Trophoblast cell (in vitro differentiated cells and primary cell): ENCODE data around the gene CCL4.

ENCODE experiments used
- DNase-seq, 2 donors: peaks; one replicate each; pipeline ENCODE4 v3.0.0-alpha.2; 2016
- H2AFZ ChIP-seq: 2 replicates; pipeline ENCODE4 v1.6.1; 2013; ENCODE audit warnings: low read length, moderate library complexity, mild to moderate bottlenecking; ENCODE audit not compliant: insufficient read depth, poor library complexity
- H2AK5ac ChIP-seq: 2 replicates; pipeline ENCODE4 v1.6.1; 2013; ENCODE audit warnings: mild to moderate bottlenecking, low read length
- H2BK120ac ChIP-seq: 2 replicates; pipeline ENCODE4 v1.6.1; 2013; ENCODE audit warnings: low read length, mild to moderate bottlenecking, moderate library complexity; ENCODE audit not compliant: insufficient read depth, poor library complexity
- H2BK12ac ChIP-seq: 2 replicates; pipeline ENCODE4 v1.6.1; 2013; ENCODE audit warnings: mild to moderate bottlenecking, low read length, moderate library complexity
- H2BK5ac ChIP-seq: 2 replicates; pipeline ENCODE4 v1.6.1; 2013; ENCODE audit warnings: low read length, low read depth, moderate library complexity, mild to moderate bottlenecking; ENCODE audit not compliant: poor library complexity
- H3K14ac ChIP-seq: 2 replicates; pipeline ENCODE4 v1.6.1; 2013; ENCODE audit warnings: mild to moderate bottlenecking, low read length
- H3K18ac ChIP-seq: 2 replicates; pipeline ENCODE4 v1.6.1; 2013; ENCODE audit warnings: mild to moderate bottlenecking, low read length
- H3K23ac ChIP-seq: 2 replicates; pipeline ENCODE4 v1.6.1; 2013; ENCODE audit warnings: low read length
- H3K27ac ChIP-seq: 2 replicates; pipeline ENCODE4 v1.5.1; 2013; ENCODE audit warnings: low read depth, mild to moderate bottlenecking, inconsistent platforms, low read length, moderate library complexity
- H3K27me3 ChIP-seq: 2 replicates; pipeline ENCODE4 v1.6.1; 2013; ENCODE audit warnings: inconsistent platforms, mild to moderate bottlenecking, low read length, moderate library complexity; ENCODE audit not compliant: insufficient read depth
- H3K36me3 ChIP-seq, 2 experiments: 1 replicate in 1 of 2; 2 replicates in 1 of 2; pipeline ENCODE4 v1.6.1; 2013; ENCODE audit warnings: low read length in 2 of 2, mild to moderate bottlenecking in 2 of 2, moderate library complexity in 1 of 2; ENCODE audit not compliant: insufficient read depth in 2 of 2, control insufficient read depth in 1 of 2
- H3K4ac ChIP-seq: 2 replicates; pipeline ENCODE4 v1.6.1; 2013; ENCODE audit warnings: low read depth, mild to moderate bottlenecking, low read length, moderate library complexity
- H3K4me1 ChIP-seq, 2 experiments: 1 replicate in 1 of 2; 2 replicates in 1 of 2; pipeline ENCODE4 v1.6.1; 2013; ENCODE audit warnings: low read length in 2 of 2, mild to moderate bottlenecking in 2 of 2, moderate library complexity in 1 of 2; ENCODE audit not compliant: insufficient read depth in 2 of 2, control insufficient read depth in 1 of 2
- H3K4me2 ChIP-seq: 2 replicates; pipeline ENCODE4 v1.6.1; 2013; ENCODE audit warnings: inconsistent platforms, mild to moderate bottlenecking, low read length, moderate library complexity
- H3K4me3 ChIP-seq: 2 replicates; pipeline ENCODE4 v1.5.1; 2013; ENCODE audit warnings: mild to moderate bottlenecking, low read depth, low read length, inconsistent platforms
- H3K79me1 ChIP-seq: one replicate; pipeline ENCODE4 v1.6.1; 2013; ENCODE audit warnings: low read length
- H3K79me2 ChIP-seq: 2 replicates; pipeline ENCODE4 v1.6.1; 2013; ENCODE audit warnings: low read length, mild to moderate bottlenecking; ENCODE audit not compliant: control insufficient read depth, insufficient read depth, poor library complexity
- H3K9ac ChIP-seq: 2 replicates; pipeline ENCODE4 v1.6.1; 2013; ENCODE audit warnings: mild to moderate bottlenecking, low read length
- H3K9me3 ChIP-seq: 2 replicates; pipeline ENCODE4 v1.6.1; 2013; ENCODE audit warnings: low read depth, mild to moderate bottlenecking, control low read depth, inconsistent platforms, low read length; ENCODE audit not compliant: insufficient read depth
- H4K12ac ChIP-seq: 2 replicates; pipeline ENCODE4 v1.6.1; 2013; ENCODE audit warnings: low read depth, mild to moderate bottlenecking, low read length, moderate library complexity
- H4K8ac ChIP-seq: 2 replicates; pipeline ENCODE4 v1.6.1; 2013; ENCODE audit warnings: low read depth, mild to moderate bottlenecking, low read length, moderate library complexity
- H4K91ac ChIP-seq: one replicate; pipeline ENCODE4 v1.6.1; 2013; ENCODE audit warnings: low read depth, mild to moderate bottlenecking, low read length, moderate library complexity
- WGBS: extraction: QIAGEN DNeasy Blood & Tissue Kit; methylation state at CpG from one replicate; pipeline ENCODE4 v1.1.7; 2013; ENCODE audit warnings: missing lambda C conversion rate; ENCODE audit not compliant: insufficient read length, insufficient coverage; ENCODE audit errors: extremely low coverage; 5-methylcytosine and 5-hydroxymethylcytosine counted together

The CCL4 gene

GRCh38 chr17:36148559-36149295 is 45.1 kb downstream of the CCL4 start:
- no peak overlapping the region for H3K14ac ChIP-seq
- no peaks in the 10 kb centered on the region for H3K4me1 ChIP-seq
- H2AK5ac ChIP-seq = no peak overlapping the region
- no peak overlapping the region for H3K27ac ChIP-seq
- H4K8ac ChIP-seq = no peak overlapping the region
- no peaks in the 10 kb centered on the region for H3K27me3 ChIP-seq
- no peaks in the 10 kb centered on the region for H3K36me3 ChIP-seq
- no peak overlapping the region for H2BK5ac ChIP-seq
- WGBS = no CpG with 5 or more reads among the region's 6 CpGs
- H4K91ac ChIP-seq = no peak overlapping the region
- H4K12ac ChIP-seq = no peak overlapping the region
- no peak overlapping the region for H3K9ac ChIP-seq
- H3K79me1 ChIP-seq = no peaks in the 10 kb centered on the region
- no peaks in the 10 kb centered on the region for H3K9me3 ChIP-seq
- H3K4me2 ChIP-seq = no peak overlapping the region
- peak in 1 of 2 donors; percentile 77 for DNase-seq
- no peaks in the 10 kb centered on the region for H3K79me2 ChIP-seq
- H2BK120ac ChIP-seq = no peak overlapping the region
- no peak overlapping the region for H2AFZ ChIP-seq
- no peak overlapping the region for H3K18ac ChIP-seq
- H3K4ac ChIP-seq = no peak overlapping the region
- H3K4me3 ChIP-seq = no peak overlapping the region
- H3K23ac ChIP-seq = no peak overlapping the region
- no peak overlapping the region for H2BK12ac ChIP-seq

GRCh38 chr17:36149296-36149820 is 45.7 kb downstream of the CCL4 start:
- Histone ChIP-seq H2AFZ (no peak overlapping the region), H3K4me1 (no peaks in the 10 kb centered on the region), H3K9ac (no peak overlapping the region), H3K9me3 (no peaks in the 10 kb centered on the region), H2AK5ac (no peak overlapping the region), H2BK12ac (no peak overlapping the region), H3K79me2 (no peaks in the 10 kb centered on the region), H3K27me3 (no peaks in the 10 kb centered on the region), H3K36me3 (no peaks in the 10 kb centered on the region), H4K8ac (no peak overlapping the region), H2BK120ac (no peak overlapping the region), H3K4me3 (no peak overlapping the region), H3K18ac (no peak overlapping the region), H4K91ac (no peak overlapping the region), H3K14ac (no peak overlapping the region), H3K23ac (no peak overlapping the region), H2BK5ac (no peak overlapping the region), H3K4me2 (no peak overlapping the region), H3K4ac (no peak overlapping the region), H3K79me1 (no peaks in the 10 kb centered on the region), H3K27ac (no peak overlapping the region), H4K12ac (no peak overlapping the region)
- no CpG with 5 or more reads among the region's 11 CpGs for WGBS
- DNase-seq = peak in 1 of 2 donors; percentile 23

- H2BK12ac ChIP-seq = no peak overlapping the region
- no peak overlapping the region for H2BK5ac ChIP-seq
- H3K27me3 ChIP-seq = no peaks in the 10 kb centered on the region
- no peak overlapping the region for H4K8ac ChIP-seq
- no peak overlapping the region for H3K14ac ChIP-seq
- no peaks in the 10 kb centered on the region for H3K9me3 ChIP-seq
- H4K91ac ChIP-seq = no peak overlapping the region
- no peak overlapping the region for H2AK5ac ChIP-seq
- no peaks in the 10 kb centered on the region for H3K36me3 ChIP-seq
- H3K4me2 ChIP-seq = no peak overlapping the region
- no peak overlapping the region for H3K9ac ChIP-seq
- H3K79me1 ChIP-seq = no peaks in the 10 kb centered on the region
- no peaks in the 10 kb centered on the region for H3K4me1 ChIP-seq
- H3K79me2 ChIP-seq = no peaks in the 10 kb centered on the region
- no peak overlapping the region for H2AFZ ChIP-seq
- no peak overlapping the region for H2BK120ac ChIP-seq
- H3K18ac ChIP-seq = no peak overlapping the region
- no peak overlapping the region for H3K23ac ChIP-seq
- WGBS = no CpG with 5 or more reads among the region's 4 CpGs
- no peak overlapping the region for H3K27ac ChIP-seq
- H4K12ac ChIP-seq = no peak overlapping the region
- DNase-seq = no peak
- H3K4ac ChIP-seq = no peak overlapping the region
- no peak overlapping the region for H3K4me3 ChIP-seq
Measured at GRCh38 chr17:36151891-36152638, 48.4 kb downstream of the CCL4 start.

- DNase-seq = no peak
- Histone ChIP-seq H4K12ac (no peak overlapping the region), H3K4me2 (no peak overlapping the region), H2BK5ac (no peak overlapping the region), H3K4me3 (no peak overlapping the region), H2BK120ac (no peak overlapping the region), H4K8ac (no peak overlapping the region), H3K14ac (no peak overlapping the region), H2BK12ac (no peak overlapping the region), H3K4me1 (no peaks in the 10 kb centered on the region), H3K36me3 (no peaks in the 10 kb centered on the region), H3K23ac (no peak overlapping the region), H3K27ac (no peak overlapping the region), H2AK5ac (no peak overlapping the region), H3K9me3 (no peaks in the 10 kb centered on the region), H3K18ac (no peak overlapping the region), H3K27me3 (no peaks in the 10 kb centered on the region), H3K4ac (no peak overlapping the region), H3K79me1 (no peaks in the 10 kb centered on the region), H2AFZ (no peak overlapping the region), H4K91ac (no peak overlapping the region), H3K79me2 (no peaks in the 10 kb centered on the region), H3K9ac (no peak overlapping the region)
- WGBS = no CpG with 5 or more reads among the region's 8 CpGs
Measured at GRCh38 chr17:36152639-36153120, 49.1 kb downstream of the CCL4 start.
